HG02610 (cell line): ENCODE data around the gene RNPEPL1.
"Not testable (repeated sequence)": the region's sequence is repeated elsewhere in the genome, so short reads cannot be mapped to it uniquely, and the experiment has no call there.

Source experiments
- ATAC-seq: cut with Tn5 transposase; IDR thresholded peaks from one replicate; pipeline ENCODE4 v1.9.1; 2021; ENCODE audit warnings: mild to moderate bottlenecking, moderate library complexity; ENCODE audit not compliant: unreplicated experiment

Gene RNPEPL1

GRCh38 chr2:240567872-240568677 is at the start of gene RNPEPL1:
Gene RNPEPL1, plus strand, starts transcription at chr2:240568484. Its CDS starts 103 bp downstream, at chr2:240568587.
- ATAC-seq: peak; percentile 31

- ATAC-seq: no peak
These were observed 49.3 kb upstream of the RNPEPL1 start for GRCh38 chr2:240518981-240519380.

GRCh38 chr2:240519396-240520129 is 48.7 kb upstream of the RNPEPL1 start:
- ATAC-seq: no peak

GRCh38 chr2:240520130-240520973 is 47.9 kb upstream of the RNPEPL1 start:
- no peak for ATAC-seq

- no peak for ATAC-seq
These were observed 47.3 kb upstream of the RNPEPL1 start for GRCh38 chr2:240520974-240521350.

GRCh38 chr2:240521885-240522284 is 46.4 kb upstream of the RNPEPL1 start:
- not testable (repeated sequence) for ATAC-seq

GRCh38 chr2:240522406-240522805 is 45.9 kb upstream of the RNPEPL1 start:
- no peak for ATAC-seq

GRCh38 chr2:240523451-240524281 is 44.6 kb upstream of the RNPEPL1 start:
- no peak for ATAC-seq

- no peak for ATAC-seq
These were observed 43.1 kb upstream of the RNPEPL1 start for GRCh38 chr2:240524963-240525718.

GRCh38 chr2:240525802-240526201 is 42.5 kb upstream of the RNPEPL1 start:
- ATAC-seq: no peak

- ATAC-seq: no peak
These were observed 41.8 kb upstream of the RNPEPL1 start for GRCh38 chr2:240526521-240526920.

GRCh38 chr2:240527153-240527750 is 41.0 kb upstream of the RNPEPL1 start:
- no peak for ATAC-seq

- no peak for ATAC-seq
These were observed 39.8 kb upstream of the RNPEPL1 start for GRCh38 chr2:240528406-240529040.

- no peak for ATAC-seq
These were observed 38.8 kb upstream of the RNPEPL1 start for GRCh38 chr2:240529344-240529999.

GRCh38 chr2:240530181-240530580 is 38.1 kb upstream of the RNPEPL1 start:
- ATAC-seq: no peak

GRCh38 chr2:240531038-240531437 is 37.2 kb upstream of the RNPEPL1 start:
- ATAC-seq: no peak

- ATAC-seq: no peak
These were observed 36.1 kb upstream of the RNPEPL1 start for GRCh38 chr2:240532031-240532775.
